Measurements from ENCODE around the gene AGPAT2. TPM values are rescaled to one million over a fixed set of nuclear protein-coding genes. Genes with fewer than 3 reads are reported as not detected.

Gene AGPAT2
- total RNA-seq, 1 donor: 30.0 TPM

GRCh38 chr9:136693490-136694162 lies 6.4 kb upstream of the AGPAT2 start:
- TF ChIP-seq CTCF (IDR thresholded peaks at IDR 0.05; ENCODE audit: extremely low read depth, low read depth, low read length): no peak
- DNase-seq (ENCODE audit: insufficient read length, low spot score, missing footprints): no peak

GRCh38 chr9:136693135-136693489 lies 5.9 kb upstream of the AGPAT2 start:
- TF ChIP-seq CTCF (IDR thresholded peaks at IDR 0.05; ENCODE audit: extremely low read depth, low read depth, low read length): no peak
- no peaks in the 10 kb centered on the region for H4K20me1 ChIP-seq (ENCODE audit: insufficient read depth, low read length)

More at GRCh38 chr9:136693490-136694162, 6.4 kb upstream of the AGPAT2 start:
- Histone ChIP-seq H3K27me3 (ENCODE audit: insufficient read depth, low read length) (no peaks in the 10 kb centered on the region), H3K4me1 (ENCODE audit: insufficient read depth, low read length) (no peaks in the 10 kb centered on the region), H3K4me2 (ENCODE audit: insufficient read depth, low read length) (no peak overlapping the region), H3K27ac (ENCODE audit: low read depth, low read length) (no peak overlapping the region), H3K36me3 (ENCODE audit: insufficient read depth, low read length) (no peaks in the 10 kb centered on the region), H2AFZ (ENCODE audit: low read length) (no peak overlapping the region), H3K79me2 (ENCODE audit: insufficient read depth, low read length) (no peaks in the 10 kb centered on the region), H3K9me3 (ENCODE audit: low read depth, low read length) (no peaks in the 10 kb centered on the region), H4K20me1 (ENCODE audit: insufficient read depth, low read length) (no peaks in the 10 kb centered on the region), H3K4me3 (ENCODE audit: insufficient read depth, low read length) (no peak overlapping the region)

GRCh38 chr9:136692185-136693134 lies 5.2 kb upstream of the AGPAT2 start:
- Histone ChIP-seq H3K4me2 (ENCODE audit: insufficient read depth, low read length) (no peak overlapping the region), H3K79me2 (ENCODE audit: insufficient read depth, low read length) (no peaks in the 10 kb centered on the region), H3K36me3 (ENCODE audit: insufficient read depth, low read length) (no peaks in the 10 kb centered on the region), H3K9me3 (ENCODE audit: low read depth, low read length) (no peaks in the 10 kb centered on the region), H4K20me1 (ENCODE audit: insufficient read depth, low read length) (no peaks in the 10 kb centered on the region), H3K4me1 (ENCODE audit: insufficient read depth, low read length) (no peaks in the 10 kb centered on the region), H3K27me3 (ENCODE audit: insufficient read depth, low read length) (no peaks in the 10 kb centered on the region), H3K4me3 (ENCODE audit: insufficient read depth, low read length) (no peak overlapping the region), H2AFZ (ENCODE audit: low read length) (no peak overlapping the region), H3K27ac (ENCODE audit: low read depth, low read length) (no peak overlapping the region)
- no peak for DNase-seq (ENCODE audit: insufficient read length, low spot score, missing footprints)
- TF ChIP-seq CTCF (IDR thresholded peaks at IDR 0.05; ENCODE audit: extremely low read depth, low read depth, low read length): no peak

More at GRCh38 chr9:136693135-136693489, 5.9 kb upstream of the AGPAT2 start:
- no peaks in the 10 kb centered on the region for H3K4me1 ChIP-seq (ENCODE audit: insufficient read depth, low read length)
- no peak overlapping the region for H3K4me2 ChIP-seq (ENCODE audit: insufficient read depth, low read length)
- H3K79me2 ChIP-seq (ENCODE audit: insufficient read depth, low read length): no peaks in the 10 kb centered on the region
- no peaks in the 10 kb centered on the region for H3K27me3 ChIP-seq (ENCODE audit: insufficient read depth, low read length)
- no peaks in the 10 kb centered on the region for H3K9me3 ChIP-seq (ENCODE audit: low read depth, low read length)
- H3K4me3 ChIP-seq (ENCODE audit: insufficient read depth, low read length): no peak overlapping the region
- no peak overlapping the region for H2AFZ ChIP-seq (ENCODE audit: low read length)
- H3K27ac ChIP-seq (ENCODE audit: low read depth, low read length): no peak overlapping the region
- no peaks in the 10 kb centered on the region for H3K36me3 ChIP-seq (ENCODE audit: insufficient read depth, low read length)
- DNase-seq (ENCODE audit: insufficient read length, low spot score, missing footprints): no peak
